ENCODE results near the gene HELZ2. TPM values are rescaled to one million over a fixed set of nuclear protein-coding genes. Genes with fewer than 3 reads are reported as not detected.

The HELZ2 gene
- total and polyA plus RNA-seq, 8 donors: 14.0 to 53.3 (median 22.2) TPM

DNA sequence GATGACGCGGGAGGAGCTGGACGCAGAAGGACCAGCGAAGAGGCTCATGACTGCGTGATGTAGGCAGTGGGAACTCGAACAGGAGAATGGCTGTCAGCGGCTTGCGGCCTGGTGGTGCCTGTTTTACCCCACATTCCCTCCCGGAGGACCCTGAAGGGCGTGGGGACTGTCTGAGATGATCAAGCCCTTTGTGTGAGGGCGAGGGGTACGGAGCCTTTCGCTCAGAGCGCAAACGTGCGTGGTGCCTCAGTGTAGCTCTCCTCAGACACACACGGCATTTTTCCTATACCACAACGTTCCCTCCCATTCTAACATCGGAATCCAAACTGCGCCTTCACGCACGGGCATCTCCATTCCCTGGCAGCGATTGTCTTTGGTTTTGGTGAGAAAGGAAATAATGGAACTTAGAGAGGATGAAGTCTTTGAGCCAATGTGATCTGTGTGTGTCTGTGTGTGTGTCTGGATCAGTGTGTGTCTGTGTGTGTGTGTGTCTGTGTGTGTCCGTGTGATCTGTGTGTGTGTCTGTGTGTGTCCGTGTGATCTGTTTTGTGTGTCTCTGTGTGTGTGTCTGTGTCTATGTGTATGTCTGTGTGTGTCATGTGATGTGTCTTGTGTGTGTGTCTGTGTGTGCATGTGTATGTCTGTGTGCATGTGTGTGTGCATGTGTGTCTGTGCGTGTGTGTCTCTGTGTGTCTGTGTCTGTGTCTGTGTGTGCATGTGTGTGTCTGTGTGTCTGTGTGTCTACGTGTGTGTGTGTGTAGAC is 42.2 kb downstream of the HELZ2 start:
- H3K4me1 ChIP-seq: peaks cover 7 to 14% of the 10 kb centered on the region in 2 donors
- no peaks in the 10 kb centered on the region for H3K36me3 ChIP-seq
- H3K4me3 ChIP-seq: no peak overlapping the region
- TF ChIP-seq, protein P1, sequence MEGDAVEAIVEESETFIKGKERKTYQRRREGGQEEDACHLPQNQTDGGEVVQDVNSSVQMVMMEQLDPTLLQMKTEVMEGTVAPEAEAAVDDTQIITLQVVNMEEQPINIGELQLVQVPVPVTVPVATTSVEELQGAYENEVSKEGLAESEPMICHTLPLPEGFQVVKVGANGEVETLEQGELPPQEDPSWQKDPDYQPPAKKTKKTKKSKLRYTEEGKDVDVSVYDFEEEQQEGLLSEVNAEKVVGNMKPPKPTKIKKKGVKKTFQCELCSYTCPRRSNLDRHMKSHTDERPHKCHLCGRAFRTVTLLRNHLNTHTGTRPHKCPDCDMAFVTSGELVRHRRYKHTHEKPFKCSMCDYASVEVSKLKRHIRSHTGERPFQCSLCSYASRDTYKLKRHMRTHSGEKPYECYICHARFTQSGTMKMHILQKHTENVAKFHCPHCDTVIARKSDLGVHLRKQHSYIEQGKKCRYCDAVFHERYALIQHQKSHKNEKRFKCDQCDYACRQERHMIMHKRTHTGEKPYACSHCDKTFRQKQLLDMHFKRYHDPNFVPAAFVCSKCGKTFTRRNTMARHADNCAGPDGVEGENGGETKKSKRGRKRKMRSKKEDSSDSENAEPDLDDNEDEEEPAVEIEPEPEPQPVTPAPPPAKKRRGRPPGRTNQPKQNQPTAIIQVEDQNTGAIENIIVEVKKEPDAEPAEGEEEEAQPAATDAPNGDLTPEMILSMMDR (IDR thresholded peaks at IDR 0.05): no peak
- DNase-seq (peak in 1 of 4 donors; percentile 54), ATAC-seq (no peak)
- intact Hi-C loops (cut with DNase I): no loop called here
- H3K27me3 ChIP-seq: peaks cover 0 to 51% of the 10 kb centered on the region in 2 donors
- no peaks in the 10 kb centered on the region for H3K9me3 ChIP-seq
- no peak overlapping the region for H3K27ac ChIP-seq

DNA sequence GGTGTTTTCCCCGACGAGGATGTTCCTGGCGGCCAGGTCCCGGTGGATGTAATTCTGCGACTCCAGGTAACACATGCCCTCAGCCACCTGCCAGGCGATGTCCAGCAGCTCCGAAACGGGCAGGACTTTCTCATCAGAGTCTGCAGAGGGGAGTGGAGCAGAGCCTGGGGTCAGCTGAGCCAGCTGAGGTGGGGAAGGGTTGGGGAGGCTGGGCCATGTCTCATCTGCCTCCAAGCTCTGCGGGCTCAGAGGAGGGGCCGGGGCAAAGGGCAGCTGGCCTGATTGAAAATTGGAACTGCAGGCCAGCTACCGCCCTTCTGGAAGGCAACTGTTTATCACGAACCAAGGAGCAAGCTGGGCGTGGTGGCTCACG is 43.3 kb downstream of the HELZ2 start:
- H3K9me3 ChIP-seq: no peaks in the 10 kb centered on the region
- ATAC-seq (no peak), DNase-seq (no peak)
- intact Hi-C loops (cut with DNase I): no loop called here
- peaks cover 0 to 9% of the 10 kb centered on the region in 2 donors for H3K4me1 ChIP-seq
- peaks cover 0 to 43% of the 10 kb centered on the region in 2 donors for H3K27me3 ChIP-seq
- TF ChIP-seq, protein P1 (IDR thresholded peaks at IDR 0.05): no peak
- H3K36me3 ChIP-seq: no peaks in the 10 kb centered on the region
- H3K27ac ChIP-seq: no peak overlapping the region
- no peak overlapping the region for H3K4me3 ChIP-seq

DNA sequence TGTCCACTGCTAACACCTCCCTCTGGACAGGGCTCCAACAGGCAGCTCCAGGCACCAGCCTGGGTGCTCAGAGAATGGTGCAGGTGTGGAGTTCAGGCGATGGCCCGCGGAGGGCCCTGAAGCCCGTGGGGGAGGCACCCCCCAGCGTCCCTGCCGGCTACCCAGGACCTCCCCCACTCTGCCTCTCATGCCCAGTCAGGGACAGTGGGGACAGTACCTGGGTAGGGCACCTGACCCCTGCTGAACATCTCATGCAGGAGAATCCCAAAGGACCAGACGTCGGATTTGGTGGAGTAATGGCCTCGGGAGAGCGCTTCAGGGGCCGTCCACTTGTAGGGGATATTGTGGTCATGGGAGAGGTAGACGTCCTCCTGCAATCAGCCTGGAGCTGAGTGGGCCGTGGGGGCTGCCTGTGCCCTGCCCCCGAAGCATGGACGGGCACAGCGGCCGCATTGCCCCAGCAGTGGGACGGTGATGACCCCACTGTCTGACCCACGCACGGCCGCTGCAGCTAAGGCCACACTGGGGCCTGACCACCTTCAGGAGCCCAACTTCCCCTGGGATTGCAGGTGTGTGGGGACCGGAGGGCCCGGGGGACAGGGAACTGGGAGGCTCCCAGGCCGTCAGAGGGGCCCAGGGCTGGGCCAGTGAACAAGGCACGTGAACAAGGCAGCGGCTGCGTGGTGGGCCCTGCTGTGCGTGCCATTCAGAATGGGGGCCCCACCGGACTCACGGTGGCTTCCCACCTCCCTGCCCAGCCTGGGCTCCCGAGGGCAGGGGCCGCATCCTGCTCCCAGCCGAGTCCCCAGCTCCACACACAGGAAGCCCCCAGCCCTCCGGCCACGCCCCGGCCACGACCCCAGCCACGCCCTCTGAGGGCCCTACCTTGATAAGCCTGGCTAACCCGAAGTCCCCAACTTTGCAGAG is 43.9 kb downstream of the HELZ2 start:
- peak in 1 of 4 donors; percentile 72 for DNase-seq
- Histone ChIP-seq H3K27ac (no peak overlapping the region), H3K27me3 (peaks cover 0 to 38% of the 10 kb centered on the region in 2 donors), H3K36me3 (no peaks in the 10 kb centered on the region), H3K9me3 (no peaks in the 10 kb centered on the region), H3K4me1 (peaks cover 0 to 10% of the 10 kb centered on the region in 2 donors), H3K4me3 (no peak overlapping the region)
- TF ChIP-seq, protein P1 (IDR thresholded peaks at IDR 0.05): no peak
- no peak for ATAC-seq
- intact Hi-C loops (cut with DNase I): no loop called here

DNA sequence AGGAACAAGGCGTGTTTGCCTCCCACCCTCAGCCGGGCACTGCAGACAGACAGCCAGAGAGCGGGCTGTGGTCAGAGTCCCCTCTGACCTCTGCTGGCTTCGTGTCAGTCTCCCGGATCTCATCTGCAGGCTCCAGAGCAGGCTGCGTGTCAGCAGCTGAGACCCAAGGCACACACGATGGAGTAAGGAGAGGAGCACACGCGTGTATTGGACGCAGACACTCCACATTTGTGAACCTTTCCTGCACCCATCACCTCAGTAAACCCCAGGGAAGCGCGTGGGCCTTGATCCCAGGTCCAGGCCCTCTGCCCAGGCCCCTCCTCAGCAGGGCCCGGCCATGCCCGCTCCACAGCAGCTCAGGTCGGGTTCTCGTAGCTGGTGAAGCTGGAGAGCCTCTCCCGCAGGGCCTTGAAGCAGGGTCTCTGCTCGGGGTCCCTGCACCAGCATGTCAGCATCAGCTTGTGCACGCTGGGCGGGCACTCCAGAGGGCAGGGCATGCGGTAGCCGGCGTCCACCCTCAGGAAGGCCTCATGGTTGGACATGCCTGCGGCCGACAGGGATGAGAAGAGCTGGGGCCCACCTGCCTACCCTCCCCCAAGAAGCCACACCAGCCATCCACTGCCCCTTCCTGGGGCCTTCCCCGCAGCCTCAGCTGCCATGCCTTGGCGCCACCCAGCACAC is 44.7 kb downstream of the HELZ2 start:
- Histone ChIP-seq H3K4me3 (no peak overlapping the region), H3K27me3 (peaks cover 0 to 30% of the 10 kb centered on the region in 2 donors), H3K27ac (no peak overlapping the region), H3K9me3 (no peaks in the 10 kb centered on the region), H3K36me3 (no peaks in the 10 kb centered on the region), H3K4me1 (peaks cover 0 to 10% of the 10 kb centered on the region in 2 donors)
- DNase-seq (peak in 1 of 4 donors; percentile 69), ATAC-seq (no peak)
- TF ChIP-seq, protein P1 (IDR thresholded peaks at IDR 0.05): no peak
- intact Hi-C loops (cut with DNase I): no loop called here

Measured in left lung (tissue), 10 donors.